ENCODE results near the gene MBD3L5. TPM values are rescaled to one million over a fixed set of nuclear protein-coding genes. Genes with fewer than 3 reads are reported as not detected.
"Not testable (repeated sequence)": the region's sequence is repeated elsewhere in the genome, so short reads cannot be mapped to it uniquely, and the experiment has no call there.

Gene MBD3L5
- total RNA-seq, 1 donor from 2014 or later: not detected

DNA sequence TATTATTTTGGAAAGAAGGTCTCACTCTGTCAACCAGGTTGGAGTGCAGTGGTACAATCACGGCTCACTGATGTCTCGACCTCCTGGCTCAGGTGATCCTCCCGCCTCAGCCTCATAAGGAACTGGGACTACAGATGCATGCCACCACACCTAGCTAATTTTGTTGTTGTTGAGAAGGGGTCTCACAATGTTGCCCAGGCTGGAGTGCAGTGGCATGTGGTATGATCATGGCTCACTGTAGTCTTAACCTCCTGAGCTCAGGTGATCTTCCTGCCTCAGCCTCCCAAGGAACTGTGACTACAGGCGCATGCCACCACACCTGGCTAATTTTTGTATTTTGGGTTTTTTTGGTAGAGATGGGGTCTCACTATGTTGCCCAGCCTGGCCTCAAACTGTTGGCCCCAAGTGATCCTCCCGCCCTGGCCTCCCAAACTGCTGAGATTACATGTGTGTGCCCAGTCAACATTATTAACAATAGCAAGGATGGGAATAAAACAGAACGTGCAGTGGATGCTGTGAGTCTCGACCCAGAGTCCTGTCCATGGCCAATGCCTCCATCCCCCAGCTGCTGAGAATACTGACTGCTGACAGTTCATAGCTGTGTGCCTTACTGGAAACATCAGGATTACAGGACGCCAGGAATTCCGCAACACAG is 33.5 kb downstream of the MBD3L5 start:
- TF ChIP-seq, protein P1, sequence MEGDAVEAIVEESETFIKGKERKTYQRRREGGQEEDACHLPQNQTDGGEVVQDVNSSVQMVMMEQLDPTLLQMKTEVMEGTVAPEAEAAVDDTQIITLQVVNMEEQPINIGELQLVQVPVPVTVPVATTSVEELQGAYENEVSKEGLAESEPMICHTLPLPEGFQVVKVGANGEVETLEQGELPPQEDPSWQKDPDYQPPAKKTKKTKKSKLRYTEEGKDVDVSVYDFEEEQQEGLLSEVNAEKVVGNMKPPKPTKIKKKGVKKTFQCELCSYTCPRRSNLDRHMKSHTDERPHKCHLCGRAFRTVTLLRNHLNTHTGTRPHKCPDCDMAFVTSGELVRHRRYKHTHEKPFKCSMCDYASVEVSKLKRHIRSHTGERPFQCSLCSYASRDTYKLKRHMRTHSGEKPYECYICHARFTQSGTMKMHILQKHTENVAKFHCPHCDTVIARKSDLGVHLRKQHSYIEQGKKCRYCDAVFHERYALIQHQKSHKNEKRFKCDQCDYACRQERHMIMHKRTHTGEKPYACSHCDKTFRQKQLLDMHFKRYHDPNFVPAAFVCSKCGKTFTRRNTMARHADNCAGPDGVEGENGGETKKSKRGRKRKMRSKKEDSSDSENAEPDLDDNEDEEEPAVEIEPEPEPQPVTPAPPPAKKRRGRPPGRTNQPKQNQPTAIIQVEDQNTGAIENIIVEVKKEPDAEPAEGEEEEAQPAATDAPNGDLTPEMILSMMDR (conservative IDR thresholded peaks at IDR 0.05): no peak

DNA sequence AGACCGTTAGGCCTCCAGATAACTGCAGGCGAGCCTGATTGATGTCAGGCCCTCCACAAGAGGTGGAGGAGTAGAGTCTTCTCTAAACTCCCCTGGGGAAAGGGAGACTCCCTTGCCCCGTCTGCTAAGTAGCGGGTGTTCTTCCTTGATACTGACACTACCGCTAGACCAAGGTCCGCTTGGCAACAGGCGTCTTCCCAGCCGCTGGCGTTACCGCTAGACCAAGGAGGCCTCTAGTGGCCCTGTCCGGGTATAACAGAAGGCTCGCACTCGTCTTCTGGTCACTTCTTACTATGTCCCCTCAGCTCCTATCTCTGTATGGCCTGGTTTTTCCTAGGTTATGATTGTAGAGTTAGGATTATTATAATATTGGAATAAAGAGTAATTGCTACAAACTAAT is 36.7 kb downstream of the MBD3L5 start:
- not testable (repeated sequence) for H3K4me1 Mint-ChIP-seq; H3K27ac Mint-ChIP-seq (ENCODE audit: unreplicated experiment); H3K36me3 Mint-ChIP-seq (ENCODE audit: low read depth); H3K9me3 Mint-ChIP-seq; H3K4me3 Mint-ChIP-seq
- TF ChIP-seq, protein P1 (conservative IDR thresholded peaks at IDR 0.05): peak; percentile 32
- DNase-seq (ENCODE audit: low read depth, low spot score): peak; percentile 20
- H3K27me3 Mint-ChIP-seq (ENCODE audit: low read depth): peaks cover 14% of the 10 kb centered on the region

More for the DNA sequence above, 33.5 kb downstream of the MBD3L5 start:
- Mint-ChIP-seq H3K36me3 (ENCODE audit: low read depth) (peaks cover under 1% of the 10 kb centered on the region), H3K4me3 (peak overlapping the region; percentile 15), H3K4me1 (peaks cover 2% of the 10 kb centered on the region), H3K27ac (ENCODE audit: unreplicated experiment) (no peak overlapping the region), H3K9me3 (peaks cover 1% of the 10 kb centered on the region), H3K27me3 (ENCODE audit: low read depth) (peaks cover 12% of the 10 kb centered on the region)
- no peak for DNase-seq (ENCODE audit: low read depth, low spot score)

DNA sequence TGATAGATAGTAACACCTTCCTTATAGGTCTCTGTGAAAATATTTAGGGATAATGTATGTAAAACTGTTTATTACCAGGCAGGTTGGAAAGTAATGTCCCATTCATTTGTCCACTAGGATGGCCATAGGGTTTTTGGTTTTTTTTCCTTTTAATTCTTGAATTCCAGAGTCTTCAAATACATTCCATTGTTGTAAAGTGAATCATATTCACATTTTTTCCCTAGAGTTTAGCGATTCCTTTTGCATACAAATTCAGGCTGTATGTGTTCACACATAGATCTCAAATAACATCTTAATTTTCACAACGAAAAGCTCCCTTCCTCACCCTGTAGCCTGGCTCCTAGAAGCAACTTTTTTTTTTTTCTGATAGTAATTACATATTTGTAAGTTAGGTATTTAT is 37.3 kb downstream of the MBD3L5 start:
- Mint-ChIP-seq H3K9me3 (peaks cover 3% of the 10 kb centered on the region), H3K27me3 (ENCODE audit: low read depth) (peaks cover 14% of the 10 kb centered on the region), H3K4me3 (peak overlapping the region; percentile 67), H3K4me1 (peaks cover 12% of the 10 kb centered on the region), H3K36me3 (ENCODE audit: low read depth) (peaks cover 9% of the 10 kb centered on the region), H3K27ac (ENCODE audit: unreplicated experiment) (no peak overlapping the region)
- TF ChIP-seq, protein P1 (conservative IDR thresholded peaks at IDR 0.05): no peak
- DNase-seq (ENCODE audit: low read depth, low spot score): no peak

DNA sequence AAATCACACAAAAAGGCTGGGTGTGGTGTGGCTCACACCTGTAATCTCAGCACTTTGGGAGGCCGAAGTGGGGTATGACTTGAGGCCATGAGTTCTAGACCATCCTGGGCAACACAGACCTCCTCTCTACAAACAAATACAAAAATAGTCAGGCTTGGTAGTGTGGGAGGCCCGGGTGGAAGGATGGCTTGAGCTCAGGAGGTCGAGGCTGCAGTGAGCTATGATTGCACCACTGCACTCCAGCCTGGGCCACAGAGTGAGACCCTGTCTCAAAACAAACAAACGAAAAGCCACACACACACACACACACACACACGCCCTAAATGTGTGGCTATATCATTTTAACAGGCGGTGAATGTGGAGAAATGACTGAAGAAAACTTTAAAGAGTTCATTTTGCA is 38.2 kb downstream of the MBD3L5 start:
- TF ChIP-seq, protein P1 (conservative IDR thresholded peaks at IDR 0.05): no peak
- Mint-ChIP-seq H3K27ac (ENCODE audit: unreplicated experiment) (peak overlapping the region; percentile 17), H3K9me3 (peaks cover 3% of the 10 kb centered on the region), H3K4me1 (peaks cover 12% of the 10 kb centered on the region), H3K4me3 (peak overlapping the region; percentile 99), H3K36me3 (ENCODE audit: low read depth) (peaks cover 11% of the 10 kb centered on the region), H3K27me3 (ENCODE audit: low read depth) (peaks cover 11% of the 10 kb centered on the region)
- DNase-seq (ENCODE audit: low read depth, low spot score): no peak

DNA sequence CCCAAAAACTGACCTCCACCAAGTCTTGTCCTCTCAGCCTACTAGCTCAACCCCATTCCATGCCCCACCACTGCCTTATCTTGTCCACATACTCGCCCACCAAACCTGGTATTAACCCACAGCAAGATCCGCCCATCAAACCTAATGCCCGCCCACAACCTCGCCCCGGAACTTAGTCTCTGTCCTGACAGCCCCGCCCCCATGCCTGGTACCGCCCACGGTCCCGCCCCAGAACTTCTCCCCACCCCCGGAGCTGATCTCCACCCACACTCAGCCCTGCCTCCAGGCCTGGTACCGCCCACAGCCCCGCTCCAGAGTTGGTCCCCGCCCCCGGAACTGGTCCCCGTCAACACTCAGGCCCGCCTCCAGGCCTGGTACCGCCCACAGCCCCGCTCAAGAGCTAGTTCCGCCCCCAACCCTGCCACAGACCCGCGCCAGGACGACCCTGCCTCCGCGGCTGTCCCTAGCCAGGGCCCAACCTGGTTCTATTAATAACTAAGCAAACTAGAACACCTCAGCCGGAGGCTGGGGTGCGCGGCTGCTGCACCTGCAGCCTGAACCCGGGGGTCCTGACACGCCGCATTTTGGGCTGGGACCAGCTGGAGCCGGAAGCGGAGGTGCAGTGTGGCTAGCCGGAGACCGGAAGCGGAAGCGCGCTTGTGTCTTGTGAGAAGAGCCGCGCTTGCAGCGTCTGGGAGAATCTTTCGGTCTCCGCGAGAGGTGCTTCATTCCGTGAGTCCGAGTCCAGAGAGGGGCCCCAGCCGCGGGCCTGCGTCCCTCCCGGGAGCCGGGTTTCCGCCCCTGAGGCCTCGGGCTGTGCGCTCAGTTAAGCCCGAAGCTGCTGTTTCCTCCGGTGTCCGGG is 38.9 kb downstream of the MBD3L5 start, which contains the start of gene ZNF557:
TSS of gene ZNF557 (plus strand) at position 662 of the 862 bp plus-strand sequence. CDS start 5,372 bp downstream, outside the sequence.
- Mint-ChIP-seq H3K4me3 (peak within 1 kb of the TSS; percentile 99), H3K27me3 (ENCODE audit: low read depth) (peaks cover 8% of the 10 kb centered on the region), H3K27ac (ENCODE audit: unreplicated experiment) (peak within 1 kb of the TSS; percentile 92), H3K4me1 (peaks cover 12% of the 10 kb centered on the region), H3K36me3 (ENCODE audit: low read depth) (peaks cover 15% of the 10 kb centered on the region), H3K9me3 (peaks cover 3% of the 10 kb centered on the region)
- TF ChIP-seq, protein P1 (conservative IDR thresholded peaks at IDR 0.05): no peak
- DNase-seq (ENCODE audit: low read depth, low spot score): peak; percentile 97

Data from neural crest cell (in vitro differentiated cells).